ENCODE data around the gene PPP1R13B.
"Not testable (repeated sequence)": the region's sequence is repeated elsewhere in the genome, so short reads cannot be mapped to it uniquely, and the experiment has no call there.

The PPP1R13B gene

GRCh38 chr14:103858063-103858781 is 10.8 kb upstream of the PPP1R13B start:
- DNase-seq: no peak

- no peak for DNase-seq
These were observed 9.9 kb upstream of the PPP1R13B start for GRCh38 chr14:103857256-103857655.

- DNase-seq: no peak
These were observed 9.2 kb upstream of the PPP1R13B start for GRCh38 chr14:103856607-103857006.

- no peak for DNase-seq
These were observed 8.7 kb upstream of the PPP1R13B start for GRCh38 chr14:103856105-103856504.

- DNase-seq: no peak
These were observed 8.3 kb upstream of the PPP1R13B start for GRCh38 chr14:103855734-103856095.

GRCh38 chr14:103854822-103855733 is 7.7 kb upstream of the PPP1R13B start:
- no peak for DNase-seq

- no peak for DNase-seq
These were observed 6.8 kb upstream of the PPP1R13B start for GRCh38 chr14:103854017-103854808.

- DNase-seq: no peak
These were observed 1.9 kb upstream of the PPP1R13B start for GRCh38 chr14:103849151-103849886.

GRCh38 chr14:103848175-103849077 is 1.1 kb upstream of the PPP1R13B start:
- no peak for DNase-seq

- DNase-seq: peak; percentile 22
These were observed 578 bp downstream of the PPP1R13B start for GRCh38 chr14:103846543-103847450.

- DNase-seq: no peak
These were observed 1.3 kb downstream of the PPP1R13B start for GRCh38 chr14:103846097-103846496.

GRCh38 chr14:103845327-103845726 is 2.0 kb downstream of the PPP1R13B start:
- DNase-seq: no peak

- DNase-seq: not testable (repeated sequence)
These were observed 6.1 kb downstream of the PPP1R13B start for GRCh38 chr14:103841265-103841664.

- no peak for DNase-seq
These were observed 7.4 kb downstream of the PPP1R13B start for GRCh38 chr14:103840014-103840413.

- no peak for DNase-seq
These were observed 7.8 kb downstream of the PPP1R13B start for GRCh38 chr14:103839579-103839978.

- no peak for DNase-seq
These were observed 9.3 kb downstream of the PPP1R13B start for GRCh38 chr14:103838117-103838516.

GRCh38 chr14:103836976-103837725 is 10.2 kb downstream of the PPP1R13B start:
- DNase-seq: no peak

GRCh38 chr14:103834956-103835355 is 12.4 kb downstream of the PPP1R13B start:
- no peak for DNase-seq

- no peak for DNase-seq
These were observed 13.7 kb downstream of the PPP1R13B start for GRCh38 chr14:103833711-103834110.

GRCh38 chr14:103832046-103832445 is 15.3 kb downstream of the PPP1R13B start:
- DNase-seq: no peak

Data from fibroblast of skin of right biceps (primary cell).